Choroid plexus epithelial cell (primary cell): ENCODE measurements around the gene SRMS.

Source experiments
- DNase-seq: peaks from one replicate; pipeline ENCODE4 v3.0.0-alpha.2; 2010; ENCODE audit warnings: low read depth
- H3K4me3 ChIP-seq: 2 replicates; pipeline ENCODE4 v1.5.1; 2011; ENCODE audit warnings: low read depth, mild to moderate bottlenecking, control low read depth, low read length, moderate library complexity
- CTCF ChIP-seq: conservative IDR thresholded peaks from 2 replicates; pipeline ENCODE4 v1.5.1; 2011; ENCODE audit warnings: low read depth, mild to moderate bottlenecking, control low read depth, inconsistent platforms, low read length, moderate library complexity

The SRMS gene

GRCh38 chr20:63503524-63503923, 44.0 kb downstream of the SRMS start:
- DNase-seq = no peak
- TF ChIP-seq CTCF = no peak
- no peak overlapping the region for H3K4me3 ChIP-seq

DNA sequence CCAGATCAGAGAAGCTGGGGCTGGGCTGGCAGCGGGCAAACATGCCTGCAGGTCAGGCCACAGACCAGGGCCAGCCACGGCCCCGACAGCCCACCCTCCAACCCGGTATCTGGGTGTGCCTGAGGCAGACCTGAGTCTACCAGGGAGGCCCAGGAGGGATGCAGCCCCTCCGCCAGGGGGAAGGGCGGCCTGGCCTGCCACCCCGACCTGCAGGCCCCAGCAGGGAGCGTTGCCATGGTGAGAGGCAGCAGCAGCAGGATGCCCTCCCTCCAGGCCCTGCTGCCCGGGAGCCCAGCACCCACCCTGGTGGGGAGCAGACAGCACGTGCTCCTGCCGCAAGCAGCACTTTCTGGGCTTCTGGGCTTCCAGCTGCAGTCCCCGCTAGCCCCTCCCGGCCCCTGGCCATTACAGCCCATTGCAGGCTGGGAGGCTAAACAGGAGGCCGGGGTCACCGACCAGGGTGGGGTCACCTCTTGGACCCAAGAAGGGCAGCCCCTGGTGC, 44.8 kb downstream of the SRMS start:
- TF ChIP-seq CTCF = no peak
- H3K4me3 ChIP-seq = no peak overlapping the region
- no peak for DNase-seq

GRCh38 chr20:63501818-63502670, 45.5 kb downstream of the SRMS start:
- DNase-seq = peak; percentile 19
- no peak for TF ChIP-seq CTCF
- no peak overlapping the region for H3K4me3 ChIP-seq

DNA sequence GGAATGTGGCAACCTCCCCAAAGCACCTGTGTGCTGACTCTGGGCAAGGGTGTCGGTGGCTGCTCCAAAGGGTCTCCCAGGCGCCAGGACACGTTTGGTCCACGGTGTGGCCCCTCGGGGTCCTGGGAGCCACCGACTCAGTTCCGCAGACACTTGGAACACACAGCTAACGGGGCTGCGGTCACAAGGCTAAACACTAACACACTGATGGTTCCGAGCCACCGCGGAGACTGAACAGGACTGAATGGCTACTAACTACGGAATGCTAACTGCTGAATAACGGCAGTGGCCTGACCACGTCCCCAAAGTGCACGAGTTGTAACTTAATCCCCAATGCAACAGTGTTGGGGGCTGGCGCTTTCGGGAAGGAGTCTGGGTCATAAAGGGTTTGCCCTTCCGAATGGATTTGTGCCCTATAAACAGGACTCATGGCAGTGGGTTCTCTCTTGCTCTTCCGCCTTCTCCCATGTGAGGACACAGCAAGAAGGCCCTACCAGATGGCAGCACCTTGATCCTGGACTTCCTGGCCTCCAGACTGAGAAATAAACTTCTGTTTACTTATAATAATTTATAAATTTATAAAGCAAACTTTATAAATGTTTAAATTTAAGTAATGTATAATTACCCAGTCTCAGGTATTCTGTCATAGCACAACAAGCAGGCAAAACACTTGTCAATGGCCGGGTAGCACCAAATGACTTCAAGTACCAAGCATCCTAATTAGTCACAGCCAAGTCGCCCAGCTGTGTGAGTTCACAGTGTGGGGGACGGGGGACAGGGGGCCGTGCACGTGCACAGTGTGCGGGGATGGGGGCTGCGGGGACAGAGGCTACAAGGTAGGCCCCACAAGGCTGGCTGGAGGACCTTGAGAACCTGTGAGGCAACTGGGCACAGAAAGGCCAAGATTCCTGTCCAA, 46.4 kb downstream of the SRMS start:
- H3K4me3 ChIP-seq = no peak overlapping the region
- no peak for DNase-seq
- no peak for TF ChIP-seq CTCF

GRCh38 chr20:63500151-63500901, 47.2 kb downstream of the SRMS start:
- H3K4me3 ChIP-seq = no peak overlapping the region
- TF ChIP-seq CTCF = no peak

GRCh38 chr20:63499338-63499969, 48.1 kb downstream of the SRMS start:
- no peak for DNase-seq
- no peak overlapping the region for H3K4me3 ChIP-seq
- TF ChIP-seq CTCF = no peak

More at GRCh38 chr20:63500151-63500901, 47.2 kb downstream of the SRMS start:
- DNase-seq = no peak
